MG63 (cell line): ENCODE results near the gene BZW2. TPM values are rescaled to one million over a fixed set of nuclear protein-coding genes. Genes with fewer than 3 reads are reported as not detected.
"Not testable (repeated sequence)": the region's sequence is repeated elsewhere in the genome, so short reads cannot be mapped to it uniquely, and the experiment has no call there.

ENCODE experiments used
- DNase-seq: peaks from one replicate; pipeline ENCODE4 v3.0.0-alpha.2; 2020
- H3K27me3 ChIP-seq: fragments of 250-450 bp; sonication (Bioruptor Pico); 2 replicates; pipeline ENCODE4 v1.5.1; 2020; ENCODE audit warnings: mild to moderate bottlenecking, moderate library complexity
- H3K36me3 ChIP-seq: fragments of 250-450 bp; sonication (Bioruptor Pico); 2 replicates; pipeline ENCODE4 v1.5.1; 2020; ENCODE audit warnings: mild to moderate bottlenecking, moderate library complexity
- H3K4me3 ChIP-seq: fragments of 250-450 bp; sonication (Bioruptor Pico); 2 replicates; pipeline ENCODE4 v1.5.1; 2020; ENCODE audit warnings: mild to moderate bottlenecking, moderate library complexity
- H3K9me3 ChIP-seq: fragments of 250-450 bp; sonication (Bioruptor Pico); 2 replicates; pipeline ENCODE4 v1.5.1; 2020; ENCODE audit warnings: mild to moderate bottlenecking, moderate library complexity
- total RNA-seq: library from RNA; depleted of rRNA; stranded (reverse); fragments of >200 nt; shearing (Covaris generic); gene quantifications from 2 replicates; pipeline ENCODE4 v1.2.3, GENCODE V29; 2014; ENCODE audit warnings: low replicate concordance

The BZW2 gene
- total RNA-seq, 1 experiment from 2014 or later: 120 TPM

GRCh38 chr7:16659854-16660497, 14.0 kb downstream of the BZW2 start:
- peaks cover 20% of the 10 kb centered on the region; the same call in 1 of the 2 replicates for H3K36me3 ChIP-seq
- not testable (repeated sequence) for H3K27me3 ChIP-seq, DNase-seq, H3K9me3 ChIP-seq, H3K4me3 ChIP-seq

GRCh38 chr7:16660702-16661464, 14.9 kb downstream of the BZW2 start:
- DNase-seq: no peak
- Histone ChIP-seq H3K27me3 (no peaks in the 10 kb centered on the region), H3K9me3 (no peaks in the 10 kb centered on the region; the same call in 1 of the 2 replicates), H3K36me3 (peaks cover 25% of the 10 kb centered on the region), H3K4me3 (no peak overlapping the region)

- Histone ChIP-seq H3K36me3 (peaks cover 25% of the 10 kb centered on the region), H3K4me3 (no peak overlapping the region), H3K9me3 (no peaks in the 10 kb centered on the region; the same call in 1 of the 2 replicates), H3K27me3 (no peaks in the 10 kb centered on the region)
- DNase-seq: no peak
Measured at GRCh38 chr7:16661924-16662323, 15.9 kb downstream of the BZW2 start.

- no peaks in the 10 kb centered on the region for H3K27me3 ChIP-seq
- DNase-seq: no peak
- H3K9me3 ChIP-seq: no peaks in the 10 kb centered on the region; the same call in 1 of the 2 replicates
- peaks cover 44% of the 10 kb centered on the region for H3K36me3 ChIP-seq
- H3K4me3 ChIP-seq: no peak overlapping the region
Measured at GRCh38 chr7:16667355-16667754, 21.4 kb downstream of the BZW2 start.

DNA sequence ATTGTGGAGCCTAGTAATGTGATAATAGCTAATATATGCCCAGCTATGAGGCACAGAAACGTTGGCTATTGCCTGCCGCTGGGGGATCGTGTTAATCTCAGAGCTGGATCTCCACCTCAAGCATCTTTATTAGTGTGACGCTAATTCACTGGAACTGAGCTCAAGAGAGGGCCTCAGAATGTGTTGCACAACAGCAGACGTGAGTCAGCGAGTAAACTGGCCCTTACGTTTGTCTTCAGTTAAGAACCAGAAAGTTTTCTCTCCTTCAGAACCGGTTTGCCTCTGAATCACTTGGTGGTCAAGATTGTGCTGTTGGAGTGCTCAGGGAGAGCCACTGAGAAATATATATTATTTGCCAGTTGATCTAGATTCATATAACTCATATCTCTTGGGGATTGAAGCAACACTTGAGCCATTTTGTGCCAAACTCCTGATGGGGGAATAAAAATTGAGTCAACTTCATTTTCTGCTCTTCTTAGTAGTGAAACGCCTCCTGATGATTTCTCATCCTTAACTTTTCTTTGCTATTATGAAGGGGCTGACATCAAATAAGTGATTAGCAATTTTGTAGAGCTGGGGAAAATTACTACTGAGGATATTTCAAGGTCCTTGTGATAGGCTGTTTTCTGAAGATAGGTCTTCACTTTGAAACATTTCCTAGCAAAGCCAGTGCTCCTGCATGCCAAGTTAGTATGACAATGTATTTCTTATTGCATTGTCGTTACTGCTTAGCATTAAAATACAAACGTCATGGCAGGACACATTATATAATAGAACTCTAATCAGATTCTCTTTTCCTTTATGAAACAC, 22.3 kb downstream of the BZW2 start:
- H3K27me3 ChIP-seq: no peaks in the 10 kb centered on the region
- no peak overlapping the region for H3K4me3 ChIP-seq
- peak; percentile 90 for DNase-seq
- no peaks in the 10 kb centered on the region; the same call in 1 of the 2 replicates for H3K9me3 ChIP-seq
- peaks cover 44% of the 10 kb centered on the region for H3K36me3 ChIP-seq

- Histone ChIP-seq H3K9me3 (no peaks in the 10 kb centered on the region; the same call in 1 of the 2 replicates), H3K36me3 (peaks cover 42% of the 10 kb centered on the region), H3K27me3 (no peaks in the 10 kb centered on the region), H3K4me3 (no peak overlapping the region)
- DNase-seq: no peak
Measured at GRCh38 chr7:16668978-16669377, 23.0 kb downstream of the BZW2 start.

DNA sequence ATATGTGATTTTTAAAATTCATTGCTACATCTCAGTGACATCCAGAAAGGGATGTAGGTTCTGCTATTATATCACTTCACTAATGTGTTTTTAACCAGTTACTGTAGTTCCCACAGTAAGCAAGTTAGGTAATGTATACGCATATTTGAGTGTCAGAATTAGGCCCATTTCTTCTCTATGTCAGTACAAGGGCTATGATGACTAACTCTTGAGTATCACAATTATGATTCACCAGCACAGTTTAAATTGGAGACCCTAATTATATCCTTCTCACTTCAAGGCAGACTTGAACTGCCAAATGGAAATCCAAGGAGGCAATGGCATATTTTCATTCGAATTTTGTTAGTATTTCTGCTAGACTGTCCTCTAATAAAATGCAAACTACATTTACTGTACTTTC, 23.6 kb downstream of the BZW2 start:
- peaks cover 42% of the 10 kb centered on the region for H3K36me3 ChIP-seq
- no peaks in the 10 kb centered on the region; the same call in 1 of the 2 replicates for H3K9me3 ChIP-seq
- H3K27me3 ChIP-seq: no peaks in the 10 kb centered on the region
- no peak overlapping the region for H3K4me3 ChIP-seq
- DNase-seq: no peak

DNA sequence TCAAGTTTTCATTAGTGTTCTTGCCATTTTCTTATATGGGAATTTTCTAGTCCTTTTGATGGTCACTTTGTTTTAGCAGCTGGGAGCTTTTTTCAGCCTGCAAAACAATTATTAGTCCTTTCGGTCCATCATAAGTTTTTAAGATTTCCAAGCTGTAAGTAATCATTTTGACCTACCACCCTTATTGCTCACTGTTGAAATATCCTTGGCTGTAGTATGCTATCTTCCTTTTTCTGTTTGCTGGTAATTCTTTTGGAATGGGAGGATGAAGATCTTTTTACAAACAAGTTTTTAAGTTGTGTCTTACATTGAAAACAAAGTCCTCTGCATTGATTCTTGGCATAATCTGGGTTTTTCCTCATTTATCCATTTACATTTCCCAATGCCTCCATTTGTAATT, 24.0 kb downstream of the BZW2 start:
- H3K36me3 ChIP-seq: peaks cover 44% of the 10 kb centered on the region
- no peak overlapping the region for H3K4me3 ChIP-seq
- no peaks in the 10 kb centered on the region for H3K27me3 ChIP-seq
- no peaks in the 10 kb centered on the region; the same call in 1 of the 2 replicates for H3K9me3 ChIP-seq
- DNase-seq: no peak

- H3K9me3 ChIP-seq: no peaks in the 10 kb centered on the region; the same call in 1 of the 2 replicates
- no peaks in the 10 kb centered on the region for H3K27me3 ChIP-seq
- peaks cover 45% of the 10 kb centered on the region for H3K36me3 ChIP-seq
- no peak for DNase-seq
- no peak overlapping the region for H3K4me3 ChIP-seq
Measured at GRCh38 chr7:16670731-16671344, 24.9 kb downstream of the BZW2 start.

- Histone ChIP-seq H3K27me3 (no peaks in the 10 kb centered on the region), H3K36me3 (peaks cover 43% of the 10 kb centered on the region), H3K9me3 (no peaks in the 10 kb centered on the region; the same call in 1 of the 2 replicates), H3K4me3 (no peak overlapping the region)
- DNase-seq: no peak
Measured at GRCh38 chr7:16671811-16672210, 25.8 kb downstream of the BZW2 start.

DNA sequence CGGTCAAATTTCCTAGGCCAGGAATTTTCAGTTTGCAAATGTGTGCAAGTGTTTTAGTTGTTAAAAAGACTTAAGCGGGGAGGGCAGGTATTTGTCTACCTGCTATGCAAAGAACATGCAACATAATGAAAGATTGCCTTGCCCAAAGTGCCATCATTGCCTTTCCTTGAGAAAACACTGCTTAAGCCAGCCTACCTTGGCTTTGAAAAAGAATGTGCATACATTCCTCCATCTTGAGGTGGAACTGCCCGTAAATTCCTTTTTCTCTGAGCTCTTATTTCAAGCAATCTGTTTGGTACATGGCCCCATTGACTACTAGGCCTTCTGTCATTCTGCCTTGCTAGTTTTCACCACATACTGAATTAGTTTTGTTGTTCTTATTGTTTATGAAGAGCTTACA, 29.3 kb downstream of the BZW2 start:
- H3K4me3 ChIP-seq: no peak overlapping the region
- no peaks in the 10 kb centered on the region; the same call in 1 of the 2 replicates for H3K9me3 ChIP-seq
- no peak for DNase-seq
- peaks cover 41% of the 10 kb centered on the region for H3K36me3 ChIP-seq
- no peaks in the 10 kb centered on the region for H3K27me3 ChIP-seq

DNA sequence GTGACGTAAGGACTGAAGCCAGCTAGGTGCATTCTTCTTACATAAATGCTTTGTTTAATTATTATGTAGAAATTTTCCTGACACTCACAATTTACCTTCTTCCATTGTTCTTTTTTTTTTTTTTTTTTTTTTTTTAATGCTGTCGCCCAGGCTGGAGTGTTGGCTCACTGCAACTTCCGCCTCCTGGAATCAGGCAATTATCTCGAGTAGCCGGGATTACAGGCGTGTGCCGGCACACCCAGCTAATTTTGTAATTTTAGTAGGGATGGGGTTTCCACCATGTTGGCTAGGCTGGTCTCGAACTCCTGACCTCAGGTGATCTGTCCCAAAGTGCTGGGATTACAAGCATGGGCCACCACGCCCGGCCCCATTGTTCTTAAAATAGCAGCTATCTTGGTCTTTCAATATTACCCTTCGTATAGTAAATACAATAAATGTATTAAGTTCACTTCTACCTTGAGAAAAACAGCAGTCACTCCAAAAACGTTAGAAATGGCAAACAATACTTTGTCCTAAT, 32.1 kb downstream of the BZW2 start:
- Histone ChIP-seq H3K36me3 (peaks cover 48% of the 10 kb centered on the region), H3K9me3 (no peaks in the 10 kb centered on the region; the same call in 1 of the 2 replicates), H3K27me3 (no peaks in the 10 kb centered on the region), H3K4me3 (no peak overlapping the region)
- no peak for DNase-seq

GRCh38 chr7:16678645-16679566, 32.9 kb downstream of the BZW2 start:
- H3K27me3 ChIP-seq, H3K4me3 ChIP-seq, DNase-seq, H3K9me3 ChIP-seq: not testable (repeated sequence)
- peaks cover 54% of the 10 kb centered on the region for H3K36me3 ChIP-seq

DNA sequence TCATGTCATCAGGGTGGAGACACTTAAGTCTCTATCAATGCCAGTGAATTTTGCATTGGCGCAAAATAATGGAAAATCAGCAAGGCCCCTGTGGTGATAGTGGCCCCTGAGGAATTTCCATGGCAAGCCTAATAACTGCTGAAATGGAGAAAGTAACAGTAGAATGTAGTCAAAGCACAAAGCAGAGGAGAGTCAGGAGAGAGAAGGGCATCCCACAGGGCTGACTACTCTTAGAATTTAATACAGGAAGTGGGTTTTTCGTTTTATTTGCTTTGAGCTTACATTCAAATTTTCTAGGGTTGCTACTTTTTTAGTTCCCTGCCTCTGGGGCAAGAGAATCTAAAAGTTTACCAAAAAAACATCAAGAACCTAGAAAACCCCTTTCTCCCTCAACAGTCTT, 39.0 kb downstream of the BZW2 start:
- Histone ChIP-seq H3K27me3 (no peaks in the 10 kb centered on the region), H3K36me3 (peaks cover 70% of the 10 kb centered on the region), H3K9me3 (no peaks in the 10 kb centered on the region), H3K4me3 (no peak overlapping the region)
- no peak for DNase-seq

GRCh38 chr7:16685535-16685934, 39.6 kb downstream of the BZW2 start:
- peaks cover 74% of the 10 kb centered on the region for H3K36me3 ChIP-seq
- H3K9me3 ChIP-seq: no peaks in the 10 kb centered on the region
- no peak overlapping the region for H3K4me3 ChIP-seq
- no peaks in the 10 kb centered on the region for H3K27me3 ChIP-seq
- DNase-seq: no peak
